GM12878 (cell line): ENCODE data around the gene CDC42BPB. TPM values are rescaled to one million over a fixed set of nuclear protein-coding genes. Genes with fewer than 3 reads are reported as not detected.

Experiments
- ATAC-seq: fragments of 200-7000 bp; cut with Tn5 transposase; 3 replicates; pipeline ENCODE4 v1.9.1; 2020; ENCODE audit warnings: mild to moderate bottlenecking, moderate library complexity
- BruUV-seq: library from RNA; stranded (reverse); fragments of 400-500 nt; replicated peaks from 2 replicates; lab custom pipeline; 2021; lab: Mats Ljungman, UMichigan
- CTCF ChIA-PET: fragments of 300-600 bp; sonication (Branson Sonifier 250); formaldehyde crosslinking; extraction: SDS; loops from one replicate; lab custom pipeline; 2021; ENCODE audit warnings: inconsistent platforms; lab: Yijun Ruan, JAX
- POLR2A ChIA-PET: fragments of 350-600 bp; formaldehyde crosslinking; extraction: SDS; loops from one replicate; lab custom pipeline; 2021; ENCODE audit warnings: inconsistent platforms; lab: Charles Lee
- RAD21 ChIA-PET: fragments of 300-600 bp; sonication (Branson Sonifier 250); formaldehyde crosslinking; loops from one replicate; lab custom pipeline; 2023; ENCODE audit warnings: antibody characterized with exemption; ENCODE audit not compliant: unreplicated experiment; lab: Charles Lee
- SMC1A ChIA-PET: fragments of 300-600 bp; sonication (Branson Sonifier 250); formaldehyde crosslinking; loops from one replicate; lab custom pipeline; 2023; ENCODE audit not compliant: unreplicated experiment, uncharacterized antibody; lab: Charles Lee
- DNase-seq: peaks from one replicate; pipeline ENCODE4 v3.0.0-alpha.2; 2011; ENCODE audit warnings: low read depth, low spot score
- FAIRE-seq: peaks from 3 replicates; lab custom pipeline; 2011; peaks lifted over from hg19 to GRCh38; lab: Jason Lieb, UNC
- H2AFZ ChIP-seq: 2 replicates; pipeline ENCODE4 v1.6.0; 2011; ENCODE audit warnings: low read depth, low read length, control low read depth; ENCODE audit not compliant: control insufficient read depth
- H3K27ac ChIP-seq: 2 replicates; pipeline ENCODE4 v1.5.1; 2011; ENCODE audit warnings: control low read depth; ENCODE audit not compliant: control insufficient read depth, insufficient read depth
- H3K27me3 ChIP-seq, 2 experiments: replicated peaks in 1 of 2; 2 replicates each; pipeline versions ENCODE4 v1.6.0 to v1.6.1; 2011; ENCODE audit warnings: low read length in 1 of 2; ENCODE audit not compliant: control insufficient read depth in 2 of 2, insufficient read depth in 2 of 2
- H3K36me3 ChIP-seq, 2 experiments: 2 replicates each; pipeline ENCODE4 v1.5.1; 2011; ENCODE audit warnings: low read length in 1 of 2; ENCODE audit not compliant: control insufficient read depth in 2 of 2, insufficient read depth in 2 of 2
- H3K4me1 ChIP-seq: 2 replicates; pipeline ENCODE4 v1.6.1; 2011; ENCODE audit warnings: mild to moderate bottlenecking, low read length, moderate library complexity, mixed read lengths; ENCODE audit not compliant: control insufficient read depth, insufficient read depth
- H3K4me2 ChIP-seq: 2 replicates; pipeline ENCODE4 v1.6.0; 2011; ENCODE audit warnings: control low read depth; ENCODE audit not compliant: control insufficient read depth, insufficient read depth
- H3K4me3 ChIP-seq: fragments of 200-600 bp; sonication (generic); 2 replicates; pipeline ENCODE4 v1.5.1; 2016
- H3K79me2 ChIP-seq: 2 replicates; pipeline ENCODE4 v1.6.0; 2011; ENCODE audit warnings: low read length; ENCODE audit not compliant: control insufficient read depth, insufficient read depth
- H3K9ac ChIP-seq: 2 replicates; pipeline ENCODE4 v1.8.0; 2011; ENCODE audit warnings: low read length, control low read depth, mixed read lengths; ENCODE audit not compliant: control insufficient read depth, insufficient read depth
- H3K9me3 ChIP-seq: replicated peaks from 3 replicates; pipeline ENCODE4 v1.5.1; 2011; ENCODE audit warnings: mild to moderate bottlenecking, low read length; ENCODE audit not compliant: control insufficient read depth, insufficient read depth
- H4K20me1 ChIP-seq: 2 replicates; pipeline ENCODE4 v1.6.0; 2011; ENCODE audit not compliant: control insufficient read depth, insufficient read depth
- BHLHE40 ChIP-seq, 2 experiments: fragments of 450-650 bp in 1 of 2; IDR thresholded peaks; 2 replicates each; pipeline ENCODE4 v1.6.1; 2011 to 2017; ENCODE audit warnings: low read depth in 2 of 2, borderline replicate concordance in 1 of 2, improper control_type of control experiment in 1 of 2, low read length in 1 of 2, mild to moderate bottlenecking in 1 of 2
- EZH2 ChIP-seq: IDR thresholded peaks from 2 replicates; pipeline ENCODE4 v1.6.1; 2012; ENCODE audit warnings: low read depth, mild to moderate bottlenecking, control low read depth, inconsistent platforms, low read length, borderline replicate concordance; ENCODE audit not compliant: control insufficient read depth
- GABPA ChIP-seq: IDR thresholded peaks from 2 replicates; pipeline ENCODE4 v1.6.1; 2014; ENCODE audit warnings: antibody characterized with exemption, low read depth, mild to moderate bottlenecking, inconsistent platforms
- RCOR1 ChIP-seq: conservative IDR thresholded peaks from 2 replicates; pipeline ENCODE4 v1.6.1; 2012; ENCODE audit warnings: low read depth, low read length, improper control_type of control experiment
- SKIL ChIP-seq: fragments of 450-650 bp; IDR thresholded peaks from 2 replicates; pipeline ENCODE4 v1.6.1; 2017; ENCODE audit warnings: mild to moderate bottlenecking, low read depth, inconsistent platforms; ENCODE audit not compliant: poor library complexity, severe bottlenecking
- ZSCAN29 ChIP-seq: fragments of 450-650 bp; IDR thresholded peaks from 2 replicates; pipeline ENCODE4 v1.6.1; 2017; ENCODE audit warnings: mild to moderate bottlenecking, moderate library complexity
- WGBS: methylation state at CpG from one replicate; pipeline ENCODE4 v1.1.6; 2016; ENCODE audit warnings: low lambda C conversion rate; ENCODE audit not compliant: insufficient replicate concordance, insufficient coverage; ENCODE audit errors: missing lambda C conversion rate; 5-methylcytosine and 5-hydroxymethylcytosine counted together
- in situ Hi-C: fragments of 300-500 bp; cut with MboI; formaldehyde crosslinking; loops from 9 replicates; pipeline ENCODE4 v1.14.3; 2018; ENCODE audit warnings: mixed read lengths
- intact Hi-C: fragments of 100-400 bp; cut with micrococcal nuclease; formaldehyde crosslinking; loops from one replicate; pipeline ENCODE4 v1.14.2; 2022; ENCODE audit not compliant: unreplicated experiment
- polyA plus RNA-seq, 11 experiments: library from polyadenylated mRNA; depleted of rRNA in 4 of 11; unstranded in 6 of 11; stranded (reverse) in 5 of 11; fragments of >200 nt; fragmentation: Nextera tagmentation in 4 of 11; fragmentation: Illumina TruSeq in 1 of 11; extraction: Ambion mirVana in 4 of 11; extraction: Trizol in 1 of 11; gene quantifications; 1 replicate in 1 of 11; 2 replicates in 10 of 11; pipeline versions ENCODE4 v1.2.1 to v1.2.3, GENCODE V29; 2011 to 2016; ENCODE audit warnings: inconsistent platforms in 2 of 11, missing spikeins in 2 of 11, low read depth in 1 of 11
- total RNA-seq, 4 experiments: library from RNA; depleted of rRNA in 3 of 4; stranded (reverse); fragments of >200 nt in 3 of 4; fragmentation: Illumina TruSeq in 1 of 4; extraction: Trizol in 1 of 4; gene quantifications; 2 replicates each; pipeline versions ENCODE4 v1.2.1 to v1.2.3, GENCODE V29; 2013 to 2021
- TF ChIP-seq, protein P1 (sequence below): fragments of 450-650 bp; IDR thresholded peaks from 2 replicates; pipeline ENCODE4 v1.6.1; 2016; ENCODE audit warnings: mild to moderate bottlenecking, moderate library complexity, borderline replicate concordance

The CDC42BPB gene
- total and polyA plus RNA-seq, 10 of the 15 experiments (the other 5 are each of a cell fraction or from before 2014, with no cell fraction given), result 0.42 to 22.1 (median 13.3) TPM

DNA sequence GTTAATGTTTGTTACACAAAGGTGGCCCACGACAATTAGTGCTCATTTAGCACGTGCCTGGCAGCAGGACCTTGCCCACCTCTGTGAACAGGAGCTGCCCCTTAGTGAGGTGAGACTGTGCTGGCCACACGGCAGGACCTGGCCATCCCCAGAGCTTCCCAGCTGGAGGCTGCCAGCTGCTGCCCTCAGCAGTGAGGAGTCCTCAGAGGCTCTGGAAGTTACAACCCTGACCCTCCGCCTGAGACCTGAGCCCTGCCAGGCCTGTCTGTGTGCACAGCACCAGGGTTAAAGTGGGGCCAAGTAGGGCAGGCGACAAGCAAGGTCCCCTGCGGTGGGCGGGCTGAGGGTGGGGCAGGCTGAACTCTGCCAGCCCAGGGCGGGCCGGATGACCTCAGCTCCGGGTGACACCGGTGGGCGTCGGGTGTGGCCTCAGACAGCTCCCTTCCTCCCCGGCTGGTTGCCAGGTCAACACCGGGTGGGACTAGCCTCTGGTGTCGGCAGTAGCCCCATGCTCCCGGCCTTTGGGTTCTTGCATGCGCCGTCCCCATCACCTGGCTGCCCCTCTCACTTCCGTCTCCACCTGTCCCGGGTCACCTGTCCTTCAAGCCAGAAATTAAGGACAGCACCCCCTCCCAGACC is 17.5 kb upstream of the CDC42BPB start:
- BruUV-seq, result no TSS peak

More for the DNA sequence above, 17.5 kb upstream of the CDC42BPB start:
- Histone ChIP-seq H3K4me2 (peak overlapping the region; percentile 84), H4K20me1 (no peaks in the 10 kb centered on the region), H2AFZ (peak overlapping the region; percentile 84; the same call in 1 of the 2 replicates), H3K9me3 (no peaks in the 10 kb centered on the region), H3K9ac (no peak overlapping the region; the same call in 1 of the 2 replicates), H3K27ac (no peak overlapping the region), H3K27me3 (no peaks in the 10 kb centered on the region; a peak in 2 of 4 replicates), H3K4me3 (peak overlapping the region; percentile 67; the same call in 1 of the 2 replicates), H3K79me2 (no peaks in the 10 kb centered on the region), H3K4me1 (peaks cover 8% of the 10 kb centered on the region), H3K36me3 (no peaks in the 10 kb centered on the region)
- DNase-seq (no peak), FAIRE-seq (no peak), ATAC-seq (peak; percentile 2; the same call in 1 of the 3 replicates)
- TF ChIP-seq, protein P1, sequence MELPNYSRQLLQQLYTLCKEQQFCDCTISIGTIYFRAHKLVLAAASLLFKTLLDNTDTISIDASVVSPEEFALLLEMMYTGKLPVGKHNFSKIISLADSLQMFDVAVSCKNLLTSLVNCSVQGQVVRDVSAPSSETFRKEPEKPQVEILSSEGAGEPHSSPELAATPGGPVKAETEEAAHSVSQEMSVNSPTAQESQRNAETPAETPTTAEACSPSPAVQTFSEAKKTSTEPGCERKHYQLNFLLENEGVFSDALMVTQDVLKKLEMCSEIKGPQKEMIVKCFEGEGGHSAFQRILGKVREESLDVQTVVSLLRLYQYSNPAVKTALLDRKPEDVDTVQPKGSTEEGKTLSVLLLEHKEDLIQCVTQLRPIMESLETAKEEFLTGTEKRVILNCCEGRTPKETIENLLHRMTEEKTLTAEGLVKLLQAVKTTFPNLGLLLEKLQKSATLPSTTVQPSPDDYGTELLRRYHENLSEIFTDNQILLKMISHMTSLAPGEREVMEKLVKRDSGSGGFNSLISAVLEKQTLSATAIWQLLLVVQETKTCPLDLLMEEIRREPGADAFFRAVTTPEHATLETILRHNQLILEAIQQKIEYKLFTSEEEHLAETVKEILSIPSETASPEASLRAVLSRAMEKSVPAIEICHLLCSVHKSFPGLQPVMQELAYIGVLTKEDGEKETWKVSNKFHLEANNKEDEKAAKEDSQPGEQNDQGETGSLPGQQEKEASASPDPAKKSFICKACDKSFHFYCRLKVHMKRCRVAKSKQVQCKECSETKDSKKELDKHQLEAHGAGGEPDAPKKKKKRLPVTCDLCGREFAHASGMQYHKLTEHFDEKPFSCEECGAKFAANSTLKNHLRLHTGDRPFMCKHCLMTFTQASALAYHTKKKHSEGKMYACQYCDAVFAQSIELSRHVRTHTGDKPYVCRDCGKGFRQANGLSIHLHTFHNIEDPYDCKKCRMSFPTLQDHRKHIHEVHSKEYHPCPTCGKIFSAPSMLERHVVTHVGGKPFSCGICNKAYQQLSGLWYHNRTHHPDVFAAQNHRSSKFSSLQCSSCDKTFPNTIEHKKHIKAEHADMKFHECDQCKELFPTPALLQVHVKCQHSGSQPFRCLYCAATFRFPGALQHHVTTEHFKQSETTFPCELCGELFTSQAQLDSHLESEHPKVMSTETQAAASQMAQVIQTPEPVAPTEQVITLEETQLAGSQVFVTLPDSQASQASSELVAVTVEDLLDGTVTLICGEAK, result no peak
- no peak for TF ChIP-seq RCOR1
- TF ChIP-seq SKIL, result no peak
- no peak for TF ChIP-seq EZH2
- TF ChIP-seq BHLHE40 (IDR thresholded peaks at IDR 0.05; ENCODE audit: borderline replicate concordance in 1 of 2, low read depth in 2 of 2, low read length in 1 of 2), result 0 out of 4 replicates have a peak, but pooled peaks of 1 of the 2 experiments have one; percentile 1
- TF ChIP-seq GABPA, result no peak
- no peak for TF ChIP-seq ZSCAN29
- RAD21 ChIA-PET, result interaction anchor here (0.6 to 2.3 kb wide), 10 partner anchors 13 to 382 kb away, joined by 3 to 14 read pairs (median 6); no protein-coding TSS in a partner anchor
- intact Hi-C loops (loop anchor here (1.0 kb wide), 1 partner anchor 65 kb away; no protein-coding TSS in a partner anchor), in situ Hi-C loops (loop anchor here (5.0 kb wide), 1 partner anchor 217 kb away; no protein-coding TSS in a partner anchor)
- CTCF ChIA-PET, result interaction anchor here (0.8 to 4.3 kb wide), 13 partner anchors 21 to 380 kb away, joined by 3 to 25 read pairs (median 7); partner anchors contain the start of gene EXOC3L4
- SMC1A ChIA-PET, result interaction anchor here (0.8 to 2.2 kb wide), 10 partner anchors 9 to 424 kb away, joined by 3 to 7 read pairs (median 4); no protein-coding TSS in a partner anchor
- POLR2A ChIA-PET, result no interaction called here
- 16% methylated on average over 17 of the region's 21 CpGs for WGBS
